ENCODE data around the gene ZNF277. TPM values are rescaled to one million over a fixed set of nuclear protein-coding genes. Genes with fewer than 3 reads are reported as not detected.

The ZNF277 gene
- total RNA-seq, 1 donor from 2014 or later, result 21.6 TPM

DNA sequence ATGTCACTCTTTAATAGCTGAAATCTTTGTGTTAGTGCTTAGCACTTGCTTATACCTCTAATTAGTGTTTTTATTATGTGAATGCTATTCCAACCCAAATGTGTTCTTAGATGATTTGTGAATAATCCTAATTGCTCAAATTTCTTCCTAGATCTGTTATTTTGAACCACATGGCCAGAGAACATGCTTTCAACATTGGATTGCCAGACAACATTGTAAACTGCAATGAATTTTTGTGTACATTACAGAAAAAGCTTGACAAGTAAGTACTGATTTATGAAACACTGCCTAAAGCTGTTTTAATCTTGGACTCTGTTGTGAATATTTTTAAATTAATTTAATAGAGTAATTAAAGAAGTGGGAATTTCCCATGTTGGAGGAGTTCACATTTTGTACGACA lies 121.1 kb downstream of the ZNF277 start:
- TF ChIP-seq POLR2A (IDR thresholded peaks at IDR 0.05), result no peak
- TF ChIP-seq POLR2AphosphoS5 (IDR thresholded peaks at IDR 0.05; ENCODE audit: insufficient read depth in 1 of 2, low read depth in 1 of 2), result no peak
- TF ChIP-seq, protein P1, sequence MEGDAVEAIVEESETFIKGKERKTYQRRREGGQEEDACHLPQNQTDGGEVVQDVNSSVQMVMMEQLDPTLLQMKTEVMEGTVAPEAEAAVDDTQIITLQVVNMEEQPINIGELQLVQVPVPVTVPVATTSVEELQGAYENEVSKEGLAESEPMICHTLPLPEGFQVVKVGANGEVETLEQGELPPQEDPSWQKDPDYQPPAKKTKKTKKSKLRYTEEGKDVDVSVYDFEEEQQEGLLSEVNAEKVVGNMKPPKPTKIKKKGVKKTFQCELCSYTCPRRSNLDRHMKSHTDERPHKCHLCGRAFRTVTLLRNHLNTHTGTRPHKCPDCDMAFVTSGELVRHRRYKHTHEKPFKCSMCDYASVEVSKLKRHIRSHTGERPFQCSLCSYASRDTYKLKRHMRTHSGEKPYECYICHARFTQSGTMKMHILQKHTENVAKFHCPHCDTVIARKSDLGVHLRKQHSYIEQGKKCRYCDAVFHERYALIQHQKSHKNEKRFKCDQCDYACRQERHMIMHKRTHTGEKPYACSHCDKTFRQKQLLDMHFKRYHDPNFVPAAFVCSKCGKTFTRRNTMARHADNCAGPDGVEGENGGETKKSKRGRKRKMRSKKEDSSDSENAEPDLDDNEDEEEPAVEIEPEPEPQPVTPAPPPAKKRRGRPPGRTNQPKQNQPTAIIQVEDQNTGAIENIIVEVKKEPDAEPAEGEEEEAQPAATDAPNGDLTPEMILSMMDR (IDR thresholded peaks at IDR 0.05), result no peak
- no peak overlapping the region for H3K4me3 ChIP-seq
- H3K27ac ChIP-seq, result no peak overlapping the region
- DNase-seq (ENCODE audit: extremely low spot score in 2 of 2), result no peak
- intact Hi-C loops (cut with DNase I), result no loop called here
- H3K27me3 ChIP-seq, result no peaks in the 10 kb centered on the region
- no peaks in the 10 kb centered on the region for H3K9me3 ChIP-seq
- H3K4me1 ChIP-seq, result no peaks in the 10 kb centered on the region
- peaks cover 0 to 3% of the 10 kb centered on the region in 2 donors for H3K36me3 ChIP-seq

DNA sequence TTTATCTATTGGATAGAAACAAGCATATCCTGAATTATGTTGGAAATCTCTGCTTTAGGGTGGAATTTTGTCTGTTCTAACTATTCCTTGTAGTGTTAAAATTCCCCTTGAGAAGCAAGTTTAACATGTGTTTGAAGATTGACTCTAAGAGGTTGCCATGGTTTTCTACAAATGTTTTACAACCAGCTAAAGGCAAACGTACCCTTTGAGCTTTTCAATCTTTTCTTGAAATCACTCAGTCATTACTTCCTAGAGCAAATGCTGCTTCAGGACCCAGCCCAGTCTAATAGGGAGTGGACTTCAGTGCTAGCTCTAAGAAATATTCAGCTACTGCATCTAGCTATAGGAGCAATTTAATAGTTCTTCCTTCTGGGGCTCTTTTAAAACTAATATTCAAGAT lies 125.0 kb downstream of the ZNF277 start:
- Histone ChIP-seq H3K36me3 (no peaks in the 10 kb centered on the region), H3K27me3 (no peaks in the 10 kb centered on the region), H3K4me1 (no peaks in the 10 kb centered on the region), H3K4me3 (no peak overlapping the region), H3K27ac (no peak overlapping the region), H3K9me3 (no peaks in the 10 kb centered on the region)
- intact Hi-C loops (cut with DNase I), result no loop called here
- TF ChIP-seq, protein P1 (IDR thresholded peaks at IDR 0.05), result no peak
- DNase-seq (ENCODE audit: extremely low spot score in 2 of 2), result no peak

DNA sequence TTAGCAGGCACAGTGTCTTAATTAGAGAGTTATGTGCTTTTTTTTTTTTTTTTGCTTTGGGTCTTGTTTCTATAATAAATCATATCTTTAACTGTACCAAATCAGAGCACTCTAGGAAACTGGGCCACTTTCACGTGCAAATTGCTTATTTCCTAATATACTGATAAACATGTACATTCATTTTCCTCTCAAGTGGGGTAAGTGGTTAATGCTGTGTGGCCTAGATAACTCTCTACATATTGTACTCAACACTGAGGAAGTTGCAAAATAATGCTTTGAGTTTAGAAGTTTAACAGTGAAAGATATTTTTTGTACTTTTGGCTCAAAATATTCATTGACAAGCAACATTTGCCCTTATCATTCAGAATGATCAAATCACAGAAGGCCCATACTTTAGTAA lies 127.9 kb downstream of the ZNF277 start:
- Histone ChIP-seq H3K9me3 (no peaks in the 10 kb centered on the region), H3K27me3 (no peaks in the 10 kb centered on the region), H3K36me3 (peaks cover 0 to 5% of the 10 kb centered on the region in 2 donors), H3K27ac (no peak overlapping the region), H3K4me1 (no peaks in the 10 kb centered on the region), H3K4me3 (no peak overlapping the region)
- intact Hi-C loops (cut with DNase I), result no loop called here
- no peak for DNase-seq (ENCODE audit: extremely low spot score in 2 of 2)
- TF ChIP-seq POLR2AphosphoS5 (IDR thresholded peaks at IDR 0.05; ENCODE audit: insufficient read depth in 1 of 2, low read depth in 1 of 2), result no peak
- no peak for TF ChIP-seq POLR2A (IDR thresholded peaks at IDR 0.05)
- TF ChIP-seq, protein P1 (IDR thresholded peaks at IDR 0.05), result no peak

DNA sequence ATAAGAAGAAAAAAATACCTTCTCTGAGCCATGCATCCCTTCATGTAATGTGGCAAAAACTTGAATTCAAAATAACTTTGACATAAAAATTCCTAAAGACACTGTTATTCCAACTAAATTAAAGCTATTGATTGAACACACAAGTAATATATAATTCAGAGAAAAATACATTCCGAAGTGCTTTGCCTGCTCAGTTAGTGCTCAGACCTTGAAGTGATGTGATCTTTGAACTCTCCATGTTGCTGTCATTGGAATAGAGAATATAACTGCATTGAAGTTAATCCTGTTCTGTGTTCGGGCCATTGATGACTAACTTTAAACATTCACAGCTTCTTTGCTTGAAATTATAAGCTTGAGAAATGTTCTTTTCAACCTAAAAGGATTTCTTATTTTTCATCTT lies 129.8 kb downstream of the ZNF277 start:
- Histone ChIP-seq H3K4me3 (no peak overlapping the region), H3K27me3 (no peaks in the 10 kb centered on the region), H3K36me3 (peaks cover 0 to 14% of the 10 kb centered on the region in 2 donors), H3K27ac (no peak overlapping the region), H3K4me1 (no peaks in the 10 kb centered on the region), H3K9me3 (no peaks in the 10 kb centered on the region)
- TF ChIP-seq POLR2A (IDR thresholded peaks at IDR 0.05) (no peak), POLR2AphosphoS5 (IDR thresholded peaks at IDR 0.05; ENCODE audit: insufficient read depth in 1 of 2, low read depth in 1 of 2) (no peak)
- TF ChIP-seq, protein P1 (IDR thresholded peaks at IDR 0.05), result no peak
- intact Hi-C loops (cut with DNase I), result no loop called here
- DNase-seq (ENCODE audit: extremely low spot score in 2 of 2), result no peak

DNA sequence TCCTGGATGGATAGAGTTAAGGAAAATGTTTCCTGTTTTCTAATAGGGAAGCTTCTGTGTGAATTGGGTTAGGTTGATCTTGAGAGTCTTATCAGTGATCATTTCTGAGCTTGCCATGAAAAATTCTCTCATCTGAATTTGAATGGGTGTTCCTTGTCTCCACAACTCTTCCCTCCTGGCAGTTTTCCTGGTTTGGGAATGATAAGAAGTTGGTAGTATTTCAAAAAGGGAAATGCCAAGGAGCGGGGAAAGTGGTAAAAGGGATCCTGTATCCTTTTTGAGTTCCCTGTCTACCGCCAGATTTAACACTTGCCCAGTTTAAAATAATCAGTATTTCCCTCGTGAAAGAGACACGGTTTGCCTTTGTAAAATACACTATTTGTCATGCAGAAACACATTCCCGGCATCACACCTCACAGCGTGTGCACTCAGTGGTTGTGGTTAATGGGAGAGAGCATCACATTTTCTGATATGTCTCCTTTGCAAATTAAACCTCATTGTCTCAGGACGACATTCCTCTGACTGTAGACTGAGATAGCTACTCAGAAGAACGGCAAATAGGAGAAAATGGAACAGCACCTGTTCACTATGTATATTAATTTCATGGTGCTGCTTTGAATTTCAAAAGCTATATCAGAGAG lies 130.6 kb downstream of the ZNF277 start:
- peaks cover 0 to 21% of the 10 kb centered on the region in 2 donors for H3K36me3 ChIP-seq
- intact Hi-C loops (cut with DNase I), result no loop called here
- no peaks in the 10 kb centered on the region for H3K4me1 ChIP-seq
- TF ChIP-seq POLR2AphosphoS5 (IDR thresholded peaks at IDR 0.05; ENCODE audit: insufficient read depth in 1 of 2, low read depth in 1 of 2) (no peak), POLR2A (IDR thresholded peaks at IDR 0.05) (no peak)
- TF ChIP-seq, protein P1 (IDR thresholded peaks at IDR 0.05), result no peak
- no peak overlapping the region for H3K27ac ChIP-seq
- DNase-seq (ENCODE audit: extremely low spot score in 2 of 2), result no peak
- no peaks in the 10 kb centered on the region for H3K9me3 ChIP-seq
- no peaks in the 10 kb centered on the region for H3K27me3 ChIP-seq
- H3K4me3 ChIP-seq, result no peak overlapping the region

All from vagina (tissue), 2 donors.